Prostate gland (tissue), 2 donors: Measurements from ENCODE around the gene ATG5. TPM values are rescaled to one million over a fixed set of nuclear protein-coding genes. Genes with fewer than 3 reads are reported as not detected.

ENCODE experiments used
- DNase-seq: peaks from one replicate; pipeline ENCODE4 v3.0.0-alpha.2; 2019; ENCODE audit warnings: low spot score
- H3K27ac ChIP-seq, 2 donors: fragments of 200-600 bp; sonication (generic); 2 replicates each; pipeline ENCODE4 v1.5.1; 2017 to 2019
- H3K27me3 ChIP-seq: fragments of 200-600 bp; sonication (generic); replicated peaks from 2 replicates; pipeline ENCODE4 v1.5.1; 2019; ENCODE audit not compliant: insufficient read depth
- H3K36me3 ChIP-seq, 2 donors: fragments of 200-600 bp; sonication (generic); 1 replicate in 1 of 2; 2 replicates in 1 of 2; pipeline versions ENCODE4 v1.5.1 to v1.8.1; 2017 to 2019
- H3K4me1 ChIP-seq: fragments of 200-600 bp; sonication (generic); replicated peaks from 2 replicates; pipeline ENCODE4 v1.5.1; 2019
- H3K4me3 ChIP-seq, 2 donors: fragments of 200-600 bp; sonication (generic); 2 replicates each; pipeline ENCODE4 v1.5.1; 2017 to 2019
- H3K9me3 ChIP-seq: fragments of 200-600 bp; sonication (generic); 2 replicates; pipeline ENCODE4 v1.5.1; 2017
- CTCF ChIP-seq, 4 experiments: fragments of 200-600 bp in 2 of 4; fragments of 450-650 bp in 2 of 4; sonication (generic) in 2 of 4; IDR thresholded peaks; 1 replicate in 3 of 4; 2 replicates in 1 of 4; pipeline ENCODE4 v1.5.1; 2016 to 2019; ENCODE audit warnings: antibody characterized with exemption in 4 of 4, mild to moderate bottlenecking in 2 of 4, moderate library complexity in 2 of 4
- POLR2A ChIP-seq: fragments of 450-650 bp; IDR thresholded peaks from one replicate; pipeline ENCODE4 v1.6.1; 2016; ENCODE audit warnings: antibody characterized with exemption, mild to moderate bottlenecking
- POLR2AphosphoS5 ChIP-seq: sonication (generic); formaldehyde crosslinking; IDR thresholded peaks from one replicate; pipeline ENCODE4 v1.6.1; 2017; ENCODE audit warnings: antibody characterized with exemption
- WGBS: methylation state at CpG from one replicate; pipeline ENCODE4 v1.1.5; 2018; 5-methylcytosine and 5-hydroxymethylcytosine counted together
- intact Hi-C: fragments of 100-400 bp; cut with DNase I; formaldehyde crosslinking; loops from one replicate; pipeline ENCODE4 v1.14.2; 2022
- total RNA-seq, 2 donors: library from RNA; depleted of rRNA; stranded (reverse); fragments of >200 nt; gene quantifications; one replicate each; pipeline ENCODE4 v1.1.0, GENCODE V29; 2016

The ATG5 gene
- total RNA-seq, 2 donors from 2014 or later: 31.9 to 34.3 TPM

DNA sequence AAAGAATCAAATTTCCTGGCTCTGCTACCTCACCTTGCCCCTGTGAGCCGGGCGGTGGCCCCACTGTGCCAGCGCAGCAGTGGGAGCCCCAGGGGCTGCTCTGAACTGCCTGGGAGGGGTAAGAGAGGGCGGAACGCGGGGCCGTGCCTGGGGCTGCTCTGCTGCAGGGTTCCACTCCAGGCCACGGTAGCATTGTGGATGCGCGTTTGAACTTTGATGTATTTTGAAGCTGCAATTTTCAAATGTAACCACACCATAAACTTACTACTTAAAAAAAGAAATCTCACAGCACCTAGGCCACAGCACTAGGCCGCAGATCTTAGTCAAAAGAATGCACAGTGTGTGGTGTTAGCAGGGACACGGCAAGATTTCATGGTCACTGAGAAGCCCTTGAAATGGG is 181.9 kb downstream of the ATG5 start:
- no peaks in the 10 kb centered on the region for H3K9me3 ChIP-seq
- no peak for TF ChIP-seq POLR2A
- TF ChIP-seq CTCF (IDR thresholded peaks at IDR 0.05): no peak
- no peak for TF ChIP-seq POLR2AphosphoS5
- H3K4me3 ChIP-seq: no peak overlapping the region
- no peaks in the 10 kb centered on the region for H3K4me1 ChIP-seq
- DNase-seq: no peak
- no peaks in the 10 kb centered on the region for H3K36me3 ChIP-seq
- H3K27me3 ChIP-seq: no peaks in the 10 kb centered on the region
- intact Hi-C loops: no loop called here
- no peak overlapping the region for H3K27ac ChIP-seq
- 92% methylated on average over 12 of the region's 12 CpGs for WGBS

GRCh38 chr6:106142876-106143431 is 182.6 kb downstream of the ATG5 start:
- no peak for TF ChIP-seq CTCF (IDR thresholded peaks at IDR 0.05)
- no peak for TF ChIP-seq POLR2AphosphoS5
- TF ChIP-seq POLR2A: no peak
- Histone ChIP-seq H3K27ac (no peak overlapping the region), H3K4me3 (no peak overlapping the region), H3K36me3 (no peaks in the 10 kb centered on the region), H3K4me1 (no peaks in the 10 kb centered on the region), H3K9me3 (no peaks in the 10 kb centered on the region), H3K27me3 (no peaks in the 10 kb centered on the region)
- 69% methylated on average over 2 of the region's 2 CpGs for WGBS
- intact Hi-C loops: no loop called here
- no peak for DNase-seq

GRCh38 chr6:106141441-106142237 is 183.9 kb downstream of the ATG5 start:
- 80% methylated on average over 9 of the region's 9 CpGs for WGBS
- Histone ChIP-seq H3K4me3 (no peak overlapping the region), H3K27me3 (no peaks in the 10 kb centered on the region), H3K27ac (no peak overlapping the region), H3K9me3 (no peaks in the 10 kb centered on the region), H3K36me3 (no peaks in the 10 kb centered on the region), H3K4me1 (no peaks in the 10 kb centered on the region)
- TF ChIP-seq POLR2A: no peak
- intact Hi-C loops: no loop called here
- DNase-seq: no peak

GRCh38 chr6:106138151-106138550 is 187.4 kb downstream of the ATG5 start:
- Histone ChIP-seq H3K4me3 (no peak overlapping the region), H3K4me1 (no peaks in the 10 kb centered on the region), H3K27ac (no peak overlapping the region), H3K36me3 (no peaks in the 10 kb centered on the region), H3K9me3 (no peaks in the 10 kb centered on the region), H3K27me3 (no peaks in the 10 kb centered on the region)
- DNase-seq: no peak
- TF ChIP-seq POLR2A: no peak
- no peak for TF ChIP-seq CTCF (IDR thresholded peaks at IDR 0.05)
- no peak for TF ChIP-seq POLR2AphosphoS5
- WGBS: 74% methylated on average over 6 of the region's 6 CpGs
- intact Hi-C loops: no loop called here

DNA sequence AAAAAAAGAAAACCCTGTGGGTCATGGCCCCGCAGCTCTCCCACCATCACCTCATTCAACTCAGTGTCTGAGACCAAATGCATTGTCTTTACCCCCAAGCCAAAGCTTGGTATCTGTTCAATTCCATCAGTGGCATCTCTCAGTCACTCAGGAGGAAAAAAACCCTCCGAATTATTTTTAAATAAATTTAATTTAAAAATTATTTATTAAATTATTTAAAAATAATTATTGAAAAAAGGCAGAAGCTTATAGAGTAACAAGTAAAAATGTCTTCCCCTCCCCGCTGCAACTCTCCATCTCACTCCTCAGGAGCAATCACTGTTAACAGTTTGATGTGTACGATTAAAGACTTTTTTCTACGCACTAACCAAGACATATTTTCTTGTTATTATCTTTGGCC is 188.7 kb downstream of the ATG5 start:
- intact Hi-C loops: no loop called here
- Histone ChIP-seq H3K4me1 (no peaks in the 10 kb centered on the region), H3K27ac (no peak overlapping the region), H3K27me3 (no peaks in the 10 kb centered on the region), H3K36me3 (no peaks in the 10 kb centered on the region), H3K4me3 (no peak overlapping the region), H3K9me3 (no peaks in the 10 kb centered on the region)
- DNase-seq: no peak
- WGBS: 97% methylated on average over 5 of the region's 5 CpGs
- no peak for TF ChIP-seq POLR2AphosphoS5
- TF ChIP-seq POLR2A: no peak
- no peak for TF ChIP-seq CTCF (IDR thresholded peaks at IDR 0.05)
